HG03097 (cell line): ENCODE results near the gene PAPOLA.

Source experiments
- ATAC-seq: cut with Tn5 transposase; IDR thresholded peaks from one replicate; pipeline ENCODE4 v1.9.1; 2021; ENCODE audit not compliant: unreplicated experiment, low FRiP score

Gene PAPOLA

GRCh38 chr14:96584199-96584906 is 82.2 kb downstream of the PAPOLA start:
- ATAC-seq, result peak; percentile 74

GRCh38 chr14:96584907-96585671 is 82.9 kb downstream of the PAPOLA start:
- no peak for ATAC-seq

- ATAC-seq, result no peak
These were observed 83.5 kb downstream of the PAPOLA start for GRCh38 chr14:96585672-96586013.

- ATAC-seq, result no peak
These were observed 83.9 kb downstream of the PAPOLA start for GRCh38 chr14:96586056-96586455.

GRCh38 chr14:96586921-96587822 is 85.0 kb downstream of the PAPOLA start:
- no peak for ATAC-seq

- ATAC-seq, result no peak
These were observed 85.7 kb downstream of the PAPOLA start for GRCh38 chr14:96587823-96588385.

GRCh38 chr14:96588410-96589257 is 86.5 kb downstream of the PAPOLA start:
- no peak for ATAC-seq

- no peak for ATAC-seq
These were observed 87.4 kb downstream of the PAPOLA start for GRCh38 chr14:96589577-96589976.

GRCh38 chr14:96590190-96590864 is 88.1 kb downstream of the PAPOLA start:
- no peak for ATAC-seq

- ATAC-seq, result peak; percentile 65
These were observed 90.6 kb downstream of the PAPOLA start for GRCh38 chr14:96592591-96593386.

- no peak for ATAC-seq
These were observed 92.8 kb downstream of the PAPOLA start for GRCh38 chr14:96594961-96595360.

GRCh38 chr14:96597680-96598079 is 95.5 kb downstream of the PAPOLA start:
- no peak for ATAC-seq

GRCh38 chr14:96598332-96598928 is 96.2 kb downstream of the PAPOLA start:
- ATAC-seq, result no peak

GRCh38 chr14:96599076-96599475 is 96.9 kb downstream of the PAPOLA start:
- ATAC-seq, result no peak

- no peak for ATAC-seq
These were observed 100.0 kb downstream of the PAPOLA start for GRCh38 chr14:96602186-96602585.

GRCh38 chr14:96603350-96604255 is 101.4 kb downstream of the PAPOLA start:
- no peak for ATAC-seq

- ATAC-seq, result no peak
These were observed 112.3 kb downstream of the PAPOLA start for GRCh38 chr14:96614481-96614881.
